ENCODE measurements around the gene UTY. TPM values are rescaled to one million over a fixed set of nuclear protein-coding genes. Genes with fewer than 3 reads are reported as not detected.
A peak's percentile ranks its signal among the peaks of the same experiment; 100 is the strongest.

Gene UTY
- total RNA-seq, 1 experiment from 2014 or later = 13.2 TPM

- no peak for DNase-seq (ENCODE audit: low spot score)
These were observed 64.3 kb downstream of the UTY start for GRCh38 chrY:13415556-13415955.

GRCh38 chrY:13398876-13399275 is 81.0 kb downstream of the UTY start:
- DNase-seq (ENCODE audit: low spot score) = no peak

- DNase-seq (ENCODE audit: low spot score) = no peak
These were observed 98.6 kb downstream of the UTY start for GRCh38 chrY:13381110-13381683.

GRCh38 chrY:13370868-13371800 is 108.7 kb downstream of the UTY start:
- no peak for DNase-seq (ENCODE audit: low spot score)

GRCh38 chrY:13370245-13370644 is 109.6 kb downstream of the UTY start:
- no peak for DNase-seq (ENCODE audit: low spot score)

- DNase-seq (ENCODE audit: low spot score) = no peak
These were observed 111.4 kb downstream of the UTY start for GRCh38 chrY:13368513-13368845.

- no peak for DNase-seq (ENCODE audit: low spot score)
These were observed 116.2 kb downstream of the UTY start for GRCh38 chrY:13363641-13364040.

GRCh38 chrY:13362662-13363061 is 117.2 kb downstream of the UTY start:
- no peak for DNase-seq (ENCODE audit: low spot score)

- DNase-seq (ENCODE audit: low spot score) = peak; percentile 35
These were observed 117.9 kb downstream of the UTY start for GRCh38 chrY:13361656-13362636.

GRCh38 chrY:13351443-13351842 is 128.4 kb downstream of the UTY start:
- no peak for DNase-seq (ENCODE audit: low spot score)

GRCh38 chrY:13347106-13347505 is 132.7 kb downstream of the UTY start:
- DNase-seq (ENCODE audit: low spot score) = no peak

- DNase-seq (ENCODE audit: low spot score) = no peak
These were observed 134.3 kb downstream of the UTY start for GRCh38 chrY:13345549-13345948.

GRCh38 chrY:13343307-13343946 is 136.4 kb downstream of the UTY start:
- peak; percentile 14 for DNase-seq (ENCODE audit: low spot score)

- DNase-seq (ENCODE audit: low spot score) = no peak
These were observed 139.9 kb downstream of the UTY start for GRCh38 chrY:13339939-13340338.

GRCh38 chrY:13339381-13339780 is 140.5 kb downstream of the UTY start:
- no peak for DNase-seq (ENCODE audit: low spot score)

GRCh38 chrY:13338711-13339110 is 141.1 kb downstream of the UTY start:
- DNase-seq (ENCODE audit: low spot score) = no peak

GRCh38 chrY:13337934-13338333 is 141.9 kb downstream of the UTY start:
- DNase-seq (ENCODE audit: low spot score) = no peak

GRCh38 chrY:13333791-13334190 is 146.0 kb downstream of the UTY start:
- DNase-seq (ENCODE audit: low spot score) = no peak

- DNase-seq (ENCODE audit: low spot score) = no peak
These were observed 149.2 kb downstream of the UTY start for GRCh38 chrY:13330651-13331050.

GRCh38 chrY:13312966-13313365 is 166.9 kb downstream of the UTY start:
- no peak for DNase-seq (ENCODE audit: low spot score)

- DNase-seq (ENCODE audit: low spot score) = no peak
These were observed 171.9 kb downstream of the UTY start for GRCh38 chrY:13307959-13308358.

- DNase-seq (ENCODE audit: low spot score) = no peak
These were observed 179.0 kb downstream of the UTY start for GRCh38 chrY:13300795-13301194.
